CD4-positive, alpha-beta T cell treated with Interleukin-17A for 4 hours (primary cell): ENCODE measurements around the gene USP6NL.

Source experiments
- DNase-seq: peaks from one replicate; pipeline ENCODE4 v3.0.0-alpha.2; 2020; ENCODE audit warnings: mixed read lengths

USP6NL gene

GRCh38 chr10:11407939-11408338, 203.5 kb downstream of the USP6NL start:
- DNase-seq: peak; percentile 54

GRCh38 chr10:11406746-11407145, 204.7 kb downstream of the USP6NL start:
- DNase-seq: no peak

- DNase-seq: no peak
Measured at GRCh38 chr10:11404901-11405300, 206.5 kb downstream of the USP6NL start.
